HG02623 (cell line): ENCODE results near the gene ADAT3.
"Not testable (repeated sequence)": the region's sequence is repeated elsewhere in the genome, so short reads cannot be mapped to it uniquely, and the experiment has no call there.

Source experiments
- ATAC-seq: cut with Tn5 transposase; IDR thresholded peaks from one replicate; pipeline ENCODE4 v1.9.1; 2021; ENCODE audit warnings: moderate library complexity; ENCODE audit not compliant: unreplicated experiment

ADAT3 gene

GRCh38 chr19:1866693-1867348 lies 38.4 kb upstream of the ADAT3 start:
- ATAC-seq = no peak

DNA sequence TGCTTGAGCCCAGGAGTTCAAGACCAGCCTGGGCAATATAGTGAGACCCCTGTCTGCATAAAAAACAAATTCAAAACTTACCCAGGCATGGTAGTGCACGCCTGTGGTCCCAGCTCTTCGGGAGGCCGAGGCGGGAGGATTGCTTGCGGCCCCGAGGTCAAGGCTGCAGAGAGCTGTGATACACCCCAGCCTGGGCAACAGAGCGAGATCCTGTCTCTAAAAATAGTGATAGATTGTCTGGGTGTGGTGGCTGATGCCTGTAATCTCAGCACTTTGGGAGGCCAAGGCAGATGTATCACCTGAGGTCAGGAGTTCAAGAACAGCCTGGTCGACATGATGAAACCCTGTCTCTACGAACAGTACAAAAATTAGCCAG lies 37.9 kb upstream of the ADAT3 start:
- ATAC-seq = no peak

GRCh38 chr19:1868971-1869370 lies 36.2 kb upstream of the ADAT3 start:
- no peak for ATAC-seq

DNA sequence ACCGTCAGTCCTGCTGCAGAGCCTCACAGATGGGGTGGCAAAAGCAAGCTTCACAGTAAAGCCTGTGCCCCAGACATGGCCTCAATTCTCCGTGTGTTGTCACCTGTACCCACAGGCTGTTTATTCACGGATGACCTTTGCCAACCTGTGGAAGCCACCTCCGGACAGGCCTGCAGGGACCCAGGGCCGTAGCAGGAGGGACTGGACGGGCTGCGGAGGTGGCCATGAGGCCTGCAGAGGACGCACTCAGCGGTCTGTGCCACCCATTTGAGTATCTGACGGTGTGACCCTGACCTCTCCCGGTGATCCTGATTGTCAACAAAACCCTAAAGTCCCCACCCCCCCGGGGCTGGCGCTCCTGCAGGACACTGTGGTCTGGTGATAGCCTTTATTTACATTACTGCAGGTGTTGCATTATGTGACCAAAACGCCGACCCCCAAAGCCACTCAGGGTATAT lies 34.0 kb upstream of the ADAT3 start:
- ATAC-seq = no peak

DNA sequence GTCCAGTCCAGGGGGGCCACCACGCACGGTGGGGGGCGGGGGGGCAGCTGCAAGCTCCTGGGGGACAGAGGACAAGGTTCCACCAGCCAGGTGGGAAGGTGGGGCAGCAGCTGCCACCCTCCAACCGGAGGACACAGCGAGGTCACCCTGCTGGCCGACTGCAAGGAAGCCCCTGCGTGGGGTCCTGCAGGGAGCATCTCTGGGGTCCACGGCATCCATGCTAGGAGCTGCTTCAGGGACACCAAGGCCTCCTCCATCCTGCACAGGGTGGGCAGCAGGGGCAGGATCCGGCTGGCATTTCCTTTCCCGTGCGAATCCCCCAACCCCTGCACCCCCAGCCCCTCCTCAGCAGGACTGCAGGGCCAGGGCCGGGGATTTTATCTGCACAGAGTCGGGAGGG lies 33.6 kb upstream of the ADAT3 start:
- no peak for ATAC-seq

DNA sequence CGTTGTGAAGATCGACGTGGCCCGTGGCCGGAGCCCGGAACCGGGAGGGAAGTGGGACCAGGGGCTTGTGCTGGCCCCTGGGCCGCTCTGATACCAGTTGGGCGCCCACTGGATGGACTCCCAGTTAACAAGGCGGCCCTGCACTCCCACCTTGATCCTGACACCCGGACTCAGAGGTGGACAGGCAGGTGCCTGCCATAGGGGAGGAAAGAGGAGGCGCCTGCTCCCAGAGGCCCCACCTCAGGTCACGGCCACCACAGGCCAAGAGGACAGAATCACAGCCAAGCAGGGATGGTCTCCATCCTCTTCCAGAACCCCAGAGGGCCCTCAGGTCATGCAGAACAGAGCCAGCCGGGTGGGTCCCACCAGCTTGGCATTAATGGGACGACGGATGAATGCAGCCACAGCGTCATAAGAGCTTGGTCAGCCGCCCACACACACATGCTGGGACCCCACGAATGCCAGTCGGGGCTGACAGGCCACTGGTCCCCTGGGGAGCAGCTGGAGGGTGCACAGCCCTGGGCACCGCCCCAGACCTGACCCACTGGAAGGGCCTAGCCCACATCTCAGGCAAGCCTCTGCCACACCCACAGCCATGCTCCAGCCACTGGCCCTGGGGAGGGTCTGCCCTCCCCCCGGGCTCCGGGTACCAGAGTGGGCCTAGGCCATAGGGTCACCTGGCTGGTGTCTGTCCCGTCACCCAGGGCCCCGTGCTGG lies 32.2 kb upstream of the ADAT3 start:
- ATAC-seq = no peak

- ATAC-seq = no peak
These were observed 31.4 kb upstream of the ADAT3 start for GRCh38 chr19:1873524-1874473.

GRCh38 chr19:1874554-1875185 lies 30.5 kb upstream of the ADAT3 start:
- ATAC-seq = no peak

DNA sequence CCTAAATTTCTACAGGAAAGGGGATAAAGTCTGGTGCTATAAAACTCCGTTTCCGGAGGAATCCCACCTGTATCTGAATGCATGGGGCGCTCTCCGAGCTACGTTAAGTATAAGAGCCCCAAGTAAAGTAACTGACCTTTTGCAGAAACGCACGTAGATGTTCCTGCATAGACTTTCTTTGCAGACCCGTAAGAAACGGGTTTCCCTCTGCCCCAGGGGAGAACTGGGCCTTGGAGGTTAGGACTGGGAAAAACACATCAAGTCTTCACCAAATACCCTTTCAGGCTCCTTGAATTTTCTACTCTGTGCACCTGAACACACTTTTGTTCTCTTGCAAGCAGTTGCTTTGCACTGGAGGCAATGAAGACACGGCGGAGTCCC lies 29.9 kb upstream of the ADAT3 start:
- ATAC-seq = not testable (repeated sequence)

GRCh38 chr19:1875646-1876495 lies 29.3 kb upstream of the ADAT3 start:
- ATAC-seq = peak; percentile 76

DNA sequence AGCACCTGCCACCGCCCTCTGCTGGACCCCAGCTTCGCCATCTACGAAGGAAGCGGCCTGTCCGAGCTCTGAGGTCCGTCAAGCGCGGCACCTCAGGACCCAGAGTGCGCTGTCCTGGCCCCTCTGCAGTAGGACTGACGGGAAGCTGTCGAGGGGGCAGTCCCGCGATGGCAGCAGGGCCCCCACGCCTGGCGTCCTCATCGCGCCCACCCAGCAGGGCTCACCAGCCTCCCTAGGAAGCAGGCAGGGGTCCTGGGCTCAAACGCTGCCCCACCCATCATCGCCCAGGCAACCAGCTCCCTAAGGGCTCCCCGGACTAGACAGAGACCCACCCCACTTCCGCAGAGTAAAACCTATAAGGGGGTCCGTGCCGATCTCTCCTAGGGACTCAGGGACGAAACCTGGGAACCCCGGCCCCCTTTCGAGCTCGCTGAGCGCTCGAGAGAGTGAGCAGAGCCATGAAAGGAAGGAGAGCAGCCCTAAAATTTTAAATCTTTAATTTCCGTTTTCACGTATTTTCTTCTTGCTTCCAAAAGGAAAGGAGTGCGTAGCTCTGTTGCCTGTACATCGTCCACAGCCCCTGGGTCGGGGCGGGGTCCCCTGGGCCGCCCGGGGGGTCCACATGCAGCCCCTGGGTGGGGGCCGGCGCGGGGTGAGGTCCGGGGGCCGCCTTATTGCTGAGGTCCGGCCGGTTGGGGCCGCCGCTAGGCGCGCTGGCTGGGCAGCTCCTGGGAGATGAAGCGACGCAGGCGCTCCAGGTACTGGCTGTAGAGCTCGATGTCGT lies 28.5 kb upstream of the ADAT3 start:
- ATAC-seq = peak; percentile 8

- ATAC-seq = not testable (repeated sequence)
These were observed 27.9 kb upstream of the ADAT3 start for GRCh38 chr19:1877280-1877660.

GRCh38 chr19:1878583-1878982 lies 26.6 kb upstream of the ADAT3 start:
- not testable (repeated sequence) for ATAC-seq

DNA sequence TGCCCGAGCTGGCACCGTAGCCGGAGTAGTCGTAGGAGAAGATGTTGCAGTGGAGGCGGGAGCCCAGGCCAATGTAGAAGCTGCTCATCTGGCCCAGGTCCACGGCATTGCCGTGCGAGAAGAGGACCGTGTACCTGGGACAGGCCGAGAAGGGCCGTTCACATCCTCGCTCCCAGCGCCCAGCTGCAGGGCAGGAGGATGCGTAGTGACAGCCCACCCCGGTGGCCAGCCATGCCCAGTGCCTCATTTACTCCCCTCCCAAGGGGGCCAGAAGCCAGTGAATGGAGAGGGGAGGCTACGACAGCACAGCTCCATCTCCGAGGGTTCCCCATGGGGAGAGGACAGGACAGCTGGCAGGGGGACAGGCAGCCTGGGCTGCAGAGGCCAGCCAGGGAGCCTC lies 25.2 kb upstream of the ADAT3 start:
- not testable (repeated sequence) for ATAC-seq

GRCh38 chr19:1880611-1881392 lies 24.4 kb upstream of the ADAT3 start:
- no peak for ATAC-seq

GRCh38 chr19:1881393-1882088 lies 23.7 kb upstream of the ADAT3 start:
- ATAC-seq = not testable (repeated sequence)

GRCh38 chr19:1882089-1882785 lies 23.0 kb upstream of the ADAT3 start:
- no peak for ATAC-seq
